CD14-positive monocyte (primary cell): ENCODE data around the gene CGB1. TPM values are rescaled to one million over a fixed set of nuclear protein-coding genes. Genes with fewer than 3 reads are reported as not detected.
A peak's percentile ranks its signal among the peaks of the same experiment; 100 is the strongest.
"Not testable (repeated sequence)": the region's sequence is repeated elsewhere in the genome, so short reads cannot be mapped to it uniquely, and the experiment has no call there.

Source experiments
- DNase-seq, 3 donors: peaks; one replicate each; pipeline ENCODE4 v3.0.0-alpha.2; 2011 to 2022
- H2AFZ ChIP-seq: 2 replicates; pipeline ENCODE4 v1.6.0; 2012; ENCODE audit warnings: mild to moderate bottlenecking, low read depth, low read length, inconsistent platforms; ENCODE audit not compliant: insufficient read depth, poor library complexity, severe bottlenecking
- H3K27ac ChIP-seq, 2 donors: 1 replicate in 1 of 2; 2 replicates in 1 of 2; pipeline ENCODE4 v1.5.1; 2012 to 2013; ENCODE audit warnings: low read length in 2 of 2, control low read depth in 1 of 2, inconsistent platforms in 1 of 2, low read depth in 1 of 2, mild to moderate bottlenecking in 1 of 2
- H3K27me3 ChIP-seq, 2 donors: one replicate each; pipeline versions ENCODE4 v1.6.0 to v1.6.1; 2011 to 2013; ENCODE audit warnings: low read length in 2 of 2; ENCODE audit not compliant: control insufficient read depth in 2 of 2, insufficient read depth in 2 of 2
- H3K36me3 ChIP-seq, 2 donors: replicated peaks in 1 of 2; 1 replicate in 1 of 2; 2 replicates in 1 of 2; pipeline versions ENCODE4 v1.5.1 to v1.6.1; 2012 to 2013; ENCODE audit warnings: low read length in 2 of 2, control low read depth in 1 of 2, inconsistent platforms in 1 of 2, mild to moderate bottlenecking in 1 of 2; ENCODE audit not compliant: insufficient read depth in 2 of 2, control insufficient read depth in 1 of 2
- H3K4me1 ChIP-seq, 2 donors: 1 replicate in 1 of 2; 2 replicates in 1 of 2; pipeline versions ENCODE4 v1.5.1 to v1.6.1; 2012 to 2013; ENCODE audit warnings: low read length in 2 of 2, control low read depth in 1 of 2, inconsistent platforms in 1 of 2, mild to moderate bottlenecking in 1 of 2, moderate library complexity in 1 of 2; ENCODE audit not compliant: insufficient read depth in 2 of 2, control insufficient read depth in 1 of 2
- H3K4me2 ChIP-seq: replicated peaks from 2 replicates; pipeline ENCODE3; 2012; ENCODE audit warnings: low read length, moderate library complexity, mild to moderate bottlenecking; ENCODE audit not compliant: poor library complexity, severe bottlenecking; ENCODE audit errors: extremely low read depth
- H3K4me3 ChIP-seq, 3 experiments: fragments of 200-600 bp in 1 of 3; sonication (generic) in 1 of 3; replicated peaks in 1 of 3; 1 replicate in 2 of 3; 2 replicates in 1 of 3; pipeline ENCODE4 v1.5.1; 2011 to 2013; ENCODE audit warnings: low read length in 3 of 3, mild to moderate bottlenecking in 3 of 3, control low read depth in 2 of 3, low read depth in 2 of 3, inconsistent platforms in 1 of 3, moderate library complexity in 1 of 3
- H3K79me2 ChIP-seq: 2 replicates; pipeline ENCODE4 v1.6.0; 2012; ENCODE audit warnings: mild to moderate bottlenecking, control low read depth, inconsistent platforms, low read length, moderate library complexity; ENCODE audit not compliant: insufficient read depth
- H3K9ac ChIP-seq: 2 replicates; pipeline ENCODE4 v1.6.0; 2017; ENCODE audit warnings: low read length, mild to moderate bottlenecking; ENCODE audit not compliant: insufficient read depth, poor library complexity, severe bottlenecking
- H3K9me3 ChIP-seq, 2 donors: replicated peaks in 1 of 2; 1 replicate in 1 of 2; 2 replicates in 1 of 2; pipeline versions ENCODE4 v1.5.1 to v1.6.1; 2012 to 2013; ENCODE audit warnings: low read length in 2 of 2, control low read depth in 1 of 2; ENCODE audit not compliant: control insufficient read depth in 1 of 2, insufficient read depth in 1 of 2
- H4K20me1 ChIP-seq: 2 replicates; pipeline ENCODE4 v1.6.0; 2012; ENCODE audit warnings: mild to moderate bottlenecking, low read length, control low read depth, moderate library complexity; ENCODE audit not compliant: insufficient read depth
- H3K27ac Mint-ChIP-seq, 7 donors: one replicate each; pipeline ENCODE4 v1.8.0; 2020; ENCODE audit warnings: mild to moderate bottlenecking in 7 of 7, mixed read lengths in 7 of 7, moderate library complexity in 6 of 7, inconsistent platforms in 2 of 7
- H3K27me3 Mint-ChIP-seq, 3 donors: one replicate each; pipeline ENCODE4 v1.8.0; 2021 to 2022; ENCODE audit warnings: low read depth in 3 of 3, mild to moderate bottlenecking in 3 of 3, mixed read lengths in 3 of 3, moderate library complexity in 3 of 3, inconsistent platforms in 1 of 3
- H3K36me3 Mint-ChIP-seq, 2 donors: one replicate each; pipeline ENCODE4 v1.8.0; 2020; ENCODE audit warnings: mixed read lengths in 2 of 2, inconsistent platforms in 1 of 2, mild to moderate bottlenecking in 1 of 2
- H3K4me1 Mint-ChIP-seq: one replicate; pipeline ENCODE4 v1.8.0; 2020; ENCODE audit warnings: mild to moderate bottlenecking, mixed read lengths
- H3K4me3 Mint-ChIP-seq, 2 donors: one replicate each; pipeline ENCODE4 v1.8.0; 2020; ENCODE audit warnings: mild to moderate bottlenecking in 2 of 2, mixed read lengths in 2 of 2, moderate library complexity in 1 of 2
- H3K9me3 Mint-ChIP-seq, 7 donors: one replicate each; pipeline ENCODE4 v1.8.0; 2020 to 2022; ENCODE audit warnings: mixed read lengths in 7 of 7, mild to moderate bottlenecking in 6 of 7, moderate library complexity in 6 of 7, inconsistent platforms in 2 of 7
- WGBS: methylation state at CpG from one replicate; pipeline ENCODE4 v1.1.5; 2013; ENCODE audit warnings: missing lambda C conversion rate; ENCODE audit not compliant: insufficient coverage; 5-methylcytosine and 5-hydroxymethylcytosine counted together
- intact Hi-C, 2 donors: fragments of 100-400 bp; cut with micrococcal nuclease; formaldehyde crosslinking; loops; one replicate each; pipeline versions ENCODE4 v1.15.0 to v1.15.1; 2023
- polyA plus RNA-seq, 3 donors: library from polyadenylated mRNA; depleted of rRNA in 1 of 3; unstranded in 2 of 3; stranded (reverse) in 1 of 3; fragments of 300-500 nt in 2 of 3; fragments of >200 nt in 1 of 3; fragmentation: Illumina TruSeq in 2 of 3; gene quantifications; 1 replicate in 2 of 3; 2 replicates in 1 of 3; pipeline ENCODE4 v1.2.3, GENCODE V29; 2012 to 2021
- TF ChIP-seq, protein P1 (sequence below): fragments of 200-600 bp; IDR thresholded peaks from one replicate; pipeline ENCODE4 v1.8.0; 2022; ENCODE audit warnings: antibody characterized with exemption, mild to moderate bottlenecking

The CGB1 gene
- polyA plus RNA-seq, 3 donors, result not detected

DNA sequence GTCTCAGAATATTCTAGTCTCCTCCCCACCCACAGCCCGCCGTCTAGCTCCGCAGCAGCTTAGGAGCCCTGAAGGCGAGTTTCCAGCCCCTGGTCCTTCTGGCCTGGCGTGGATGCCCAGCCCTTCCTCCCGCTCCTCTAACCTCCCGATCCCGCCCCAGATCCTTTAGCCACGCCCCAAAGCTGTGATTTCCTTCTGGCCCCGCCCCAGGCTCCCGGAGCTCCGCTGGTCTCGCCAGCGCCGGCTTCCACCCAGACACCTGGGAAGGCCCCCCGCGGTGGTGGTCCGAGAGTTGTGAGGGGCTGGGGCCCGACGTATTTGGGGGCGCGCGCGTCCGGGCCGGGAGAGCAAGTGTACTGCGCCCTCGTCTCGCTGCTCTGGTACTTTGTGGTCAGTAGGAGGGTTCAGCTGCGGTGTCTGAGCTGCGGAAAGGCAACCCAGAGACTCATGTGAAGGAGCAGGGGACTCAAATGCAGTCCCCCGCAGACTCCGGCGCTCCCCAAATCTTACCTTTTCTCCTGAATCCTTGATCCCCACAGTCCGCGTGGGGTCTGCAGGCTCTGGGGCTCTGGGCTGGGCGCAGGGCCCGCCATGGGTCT lies 21.0 kb upstream of the CGB1 start, which contains the start of gene CGB7:
TSS of gene CGB7 (minus strand) at position 114 of the 599 bp plus-strand sequence. CDS start 2,374 bp downstream, outside the sequence.
- peaks cover 23 to 69% of the 10 kb centered on the region in 2 donors for H3K27me3 ChIP-seq
- H3K4me1 ChIP-seq, result peaks cover 23 to 24% of the 10 kb centered on the region in 2 donors
- H3K27me3 Mint-ChIP-seq, result peaks cover 74 to 88% (median 75%) of the 10 kb centered on the region in 3 donors
- H3K27ac Mint-ChIP-seq, result peak within 1 kb of the TSS in 4 of 7 donors; percentile 7 to 36 (median 20)
- TF ChIP-seq, protein P1, sequence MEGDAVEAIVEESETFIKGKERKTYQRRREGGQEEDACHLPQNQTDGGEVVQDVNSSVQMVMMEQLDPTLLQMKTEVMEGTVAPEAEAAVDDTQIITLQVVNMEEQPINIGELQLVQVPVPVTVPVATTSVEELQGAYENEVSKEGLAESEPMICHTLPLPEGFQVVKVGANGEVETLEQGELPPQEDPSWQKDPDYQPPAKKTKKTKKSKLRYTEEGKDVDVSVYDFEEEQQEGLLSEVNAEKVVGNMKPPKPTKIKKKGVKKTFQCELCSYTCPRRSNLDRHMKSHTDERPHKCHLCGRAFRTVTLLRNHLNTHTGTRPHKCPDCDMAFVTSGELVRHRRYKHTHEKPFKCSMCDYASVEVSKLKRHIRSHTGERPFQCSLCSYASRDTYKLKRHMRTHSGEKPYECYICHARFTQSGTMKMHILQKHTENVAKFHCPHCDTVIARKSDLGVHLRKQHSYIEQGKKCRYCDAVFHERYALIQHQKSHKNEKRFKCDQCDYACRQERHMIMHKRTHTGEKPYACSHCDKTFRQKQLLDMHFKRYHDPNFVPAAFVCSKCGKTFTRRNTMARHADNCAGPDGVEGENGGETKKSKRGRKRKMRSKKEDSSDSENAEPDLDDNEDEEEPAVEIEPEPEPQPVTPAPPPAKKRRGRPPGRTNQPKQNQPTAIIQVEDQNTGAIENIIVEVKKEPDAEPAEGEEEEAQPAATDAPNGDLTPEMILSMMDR, result no peak
- no peaks in the 10 kb centered on the region for H4K20me1 ChIP-seq
- peaks cover 4 to 8% of the 10 kb centered on the region in 2 donors for H3K36me3 Mint-ChIP-seq
- H3K9me3 Mint-ChIP-seq, result peaks cover 2 to 30% (median 22%) of the 10 kb centered on the region in 7 donors
- no peaks in the 10 kb centered on the region for H3K79me2 ChIP-seq
- peak within 1 kb of the TSS; percentile 79 for H2AFZ ChIP-seq
- H3K9me3 ChIP-seq, result peaks cover 0 to 9% of the 10 kb centered on the region in 2 donors
- peak within 1 kb of the TSS; percentile 76 for H3K4me2 ChIP-seq
- peak within 1 kb of the TSS; percentile 14 to 72 (median 43) for H3K4me3 ChIP-seq
- peaks cover 28% of the 10 kb centered on the region for H3K4me1 Mint-ChIP-seq
- H3K4me3 Mint-ChIP-seq, result peak within 1 kb of the TSS; percentile 82 to 89
- no peaks in the 10 kb centered on the region for H3K36me3 ChIP-seq
- H3K9ac ChIP-seq, result peak within 1 kb of the TSS; percentile 11
- H3K27ac ChIP-seq, result no peak within 1 kb of the TSS
- DNase-seq, result peak; percentile 19 to 27 (median 24)
- WGBS, result 1% methylated on average over 28 of the region's 38 CpGs
- intact Hi-C loops, result no loop called here

DNA sequence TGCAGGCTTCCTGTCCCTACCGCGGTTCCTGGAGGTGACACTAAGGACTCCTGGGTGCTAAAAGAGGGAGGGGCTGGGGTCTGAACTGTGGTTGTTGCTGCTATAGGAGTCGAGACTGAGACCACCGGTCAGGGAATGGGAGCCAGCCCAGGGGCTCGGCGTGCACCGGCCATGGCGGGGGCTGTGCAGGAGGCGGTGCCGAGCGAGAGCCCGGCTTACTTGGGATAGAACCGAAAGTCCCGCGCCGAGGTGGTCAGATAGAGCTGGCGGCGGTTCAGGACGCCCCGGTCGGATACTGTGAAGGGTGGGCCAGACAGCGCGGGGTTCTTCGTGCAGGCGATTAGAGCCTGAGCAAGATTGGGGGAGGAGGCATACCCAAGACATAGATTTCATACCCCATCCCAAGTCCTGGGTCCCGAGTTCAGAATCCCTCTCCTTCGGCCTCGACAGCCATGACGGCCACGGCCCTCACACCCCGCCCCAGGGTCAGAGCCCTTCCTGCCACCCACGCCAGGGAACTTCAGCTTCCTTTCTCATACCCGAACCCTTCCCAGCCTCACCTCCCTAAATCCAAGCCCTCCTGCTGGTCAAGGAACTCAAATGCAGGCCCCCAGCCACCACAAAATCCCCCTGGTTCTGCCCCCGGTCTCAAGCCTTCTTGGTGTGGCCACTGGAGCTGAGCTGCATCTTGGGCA lies 20.4 kb upstream of the CGB1 start:
- DNase-seq, H4K20me1 ChIP-seq, H3K79me2 ChIP-seq, intact Hi-C loops, H3K36me3 Mint-ChIP-seq, H3K36me3 ChIP-seq, H3K9me3 ChIP-seq, H3K27ac ChIP-seq: not testable (repeated sequence)
- WGBS, result 3% methylated on average over 20 of the region's 34 CpGs
- Histone ChIP-seq H3K9ac (peak overlapping the region; percentile 11), H3K4me1 (peaks cover 23 to 24% of the 10 kb centered on the region in 2 donors), H3K4me2 (peak overlapping the region; percentile 76), H3K4me3 (peak overlapping the region; percentile 14 to 72 (median 43)), H2AFZ (peak overlapping the region; percentile 79), H3K27me3 (peaks cover 23 to 66% of the 10 kb centered on the region in 2 donors)
- peak overlapping the region in 1 of 7 donors; percentile 36 for H3K27ac Mint-ChIP-seq
- peaks cover 70 to 83% (median 71%) of the 10 kb centered on the region in 3 donors for H3K27me3 Mint-ChIP-seq
- peaks cover 2 to 30% (median 22%) of the 10 kb centered on the region in 7 donors for H3K9me3 Mint-ChIP-seq
- peaks cover 28% of the 10 kb centered on the region for H3K4me1 Mint-ChIP-seq
- peak overlapping the region; percentile 82 to 89 for H3K4me3 Mint-ChIP-seq
